Fibroblast of lung (primary cell): ENCODE measurements around the gene PHF1. TPM values are rescaled to one million over a fixed set of nuclear protein-coding genes. Genes with fewer than 3 reads are reported as not detected.

ENCODE experiments used
- DNase-seq, 2 donors: peaks; one replicate each; pipeline versions ENCODE4 v3.0.0 to v3.0.0-alpha.2; 2010; ENCODE audit warnings: low read depth in 2 of 2
- H2AFZ ChIP-seq: 2 replicates; pipeline ENCODE4 v1.5.1; 2012; ENCODE audit warnings: low read length, control low read depth, inconsistent platforms
- H3K27ac ChIP-seq: 2 replicates; pipeline ENCODE4 v1.5.1; 2011; ENCODE audit warnings: low read length, control low read depth; ENCODE audit not compliant: insufficient read depth
- H3K27me3 ChIP-seq: 2 replicates; pipeline ENCODE4 v1.5.1; 2011; ENCODE audit warnings: mild to moderate bottlenecking, low read length; ENCODE audit not compliant: control insufficient read depth, insufficient read depth
- H3K36me3 ChIP-seq: 2 replicates; pipeline ENCODE4 v1.5.1; 2011; ENCODE audit warnings: low read length; ENCODE audit not compliant: control insufficient read depth, insufficient read depth
- H3K4me1 ChIP-seq: 2 replicates; pipeline ENCODE4 v1.5.1; 2011; ENCODE audit warnings: low read length; ENCODE audit not compliant: control insufficient read depth, insufficient read depth; ENCODE audit errors: extremely low read depth
- H3K4me2 ChIP-seq: 2 replicates; pipeline ENCODE4 v1.5.1; 2011; ENCODE audit warnings: low read length, control low read depth; ENCODE audit not compliant: insufficient read depth; ENCODE audit errors: extremely low read depth
- H3K4me3 ChIP-seq, 4 experiments: fragments of 200-600 bp in 1 of 4; sonication (generic) in 1 of 4; replicated peaks in 1 of 4; 2 replicates each; pipeline ENCODE4 v1.5.1; 2011 to 2016; ENCODE audit warnings: low read length in 4 of 4, low read depth in 3 of 4, mild to moderate bottlenecking in 3 of 4, control low read depth in 2 of 4, inconsistent platforms in 1 of 4, mixed read lengths in 1 of 4; ENCODE audit not compliant: insufficient read depth in 1 of 4; ENCODE audit errors: control extremely low read depth in 1 of 4
- H3K79me2 ChIP-seq: 2 replicates; pipeline ENCODE4 v1.5.1; 2012; ENCODE audit warnings: mild to moderate bottlenecking, low read length, inconsistent platforms; ENCODE audit not compliant: control insufficient read depth, insufficient read depth
- H3K9ac ChIP-seq: 2 replicates; pipeline ENCODE4 v1.5.1; 2011; ENCODE audit warnings: mild to moderate bottlenecking, low read length, control low read depth; ENCODE audit not compliant: insufficient read depth
- H3K9me3 ChIP-seq: 2 replicates; pipeline ENCODE4 v1.5.1; 2012; ENCODE audit warnings: low read depth, low read length; ENCODE audit not compliant: control insufficient read depth, insufficient read depth
- H4K20me1 ChIP-seq: 2 replicates; pipeline ENCODE4 v1.5.1; 2011; ENCODE audit warnings: low read length; ENCODE audit not compliant: control insufficient read depth, insufficient read depth; ENCODE audit errors: extremely low read depth
- CTCF ChIP-seq, 2 donors: IDR thresholded peaks in 1 of 2; conservative IDR thresholded peaks in 1 of 2; 1 replicate in 1 of 2; 2 replicates in 1 of 2; pipeline ENCODE4 v1.5.1; 2011 to 2012; ENCODE audit warnings: low read length in 2 of 2, control low read depth in 1 of 2, inconsistent platforms in 1 of 2, low read depth in 1 of 2, mild to moderate bottlenecking in 1 of 2
- EZH2 ChIP-seq: IDR thresholded peaks from 2 replicates; pipeline ENCODE4 v1.5.1; 2012; ENCODE audit warnings: low read length, control low read depth, mild to moderate bottlenecking; ENCODE audit errors: missing control alignments
- polyA plus RNA-seq, 2 donors: library from polyadenylated mRNA; depleted of rRNA in 1 of 2; stranded (reverse) in 1 of 2; unstranded in 1 of 2; fragments of >200 nt; gene quantifications; 2 replicates each; pipeline ENCODE4 v1.2.1, GENCODE V29; 2011 to 2012; ENCODE audit warnings: missing spikeins in 1 of 2
- total RNA-seq: library from RNA; depleted of rRNA; stranded (reverse); fragments of >200 nt; gene quantifications from 2 replicates; pipeline ENCODE4 v1.2.1, GENCODE V29; 2014

Gene PHF1
- total and polyA plus RNA-seq, 2 donors (not counting 1 experiment from before 2014, with no cell fraction given): 28.9 to 29.6 TPM

GRCh38 chr6:33424855-33425667, 14.2 kb downstream of the PHF1 start:
- Histone ChIP-seq H3K79me2 (peaks cover 24% of the 10 kb centered on the region), H3K9ac (peak overlapping the region; percentile 44), H3K36me3 (peaks cover 6% of the 10 kb centered on the region), H3K4me1 (peaks cover 21% of the 10 kb centered on the region), H2AFZ (no peak overlapping the region), H3K9me3 (no peaks in the 10 kb centered on the region), H3K27me3 (no peaks in the 10 kb centered on the region), H3K4me2 (peak overlapping the region; percentile 95), H3K4me3 (peak overlapping the region; percentile 39 to 73 (median 54)), H4K20me1 (no peaks in the 10 kb centered on the region), H3K27ac (peak overlapping the region; percentile 72)
- no peak for DNase-seq
- no peak for TF ChIP-seq EZH2
- TF ChIP-seq CTCF (conservative IDR thresholded peaks at IDR 0.05 in 1 of 2, IDR thresholded peaks at IDR 0.05 in 1 of 2; ENCODE audit: low read depth in 1 of 2, low read length in 2 of 2): no peak

GRCh38 chr6:33425668-33426577, 15.1 kb downstream of the PHF1 start:
- peak overlapping the region; percentile 95 for H3K4me2 ChIP-seq
- H3K4me3 ChIP-seq: peak overlapping the region; percentile 39 to 73 (median 54)
- no peak overlapping the region for H2AFZ ChIP-seq
- H3K27me3 ChIP-seq: no peaks in the 10 kb centered on the region
- no peaks in the 10 kb centered on the region for H4K20me1 ChIP-seq
- peaks cover 26% of the 10 kb centered on the region for H3K4me1 ChIP-seq
- peaks cover 26% of the 10 kb centered on the region for H3K79me2 ChIP-seq
- H3K36me3 ChIP-seq: peaks cover 6% of the 10 kb centered on the region
- H3K27ac ChIP-seq: peak overlapping the region; percentile 72
- H3K9me3 ChIP-seq: no peaks in the 10 kb centered on the region
- H3K9ac ChIP-seq: peak overlapping the region; percentile 21
- TF ChIP-seq EZH2: no peak
- TF ChIP-seq CTCF (conservative IDR thresholded peaks at IDR 0.05 in 1 of 2, IDR thresholded peaks at IDR 0.05 in 1 of 2; ENCODE audit: low read depth in 1 of 2, low read length in 2 of 2): peak; percentile 46 to 63
- DNase-seq: peak; percentile 83
